HL-60 (cell line): ENCODE data around the gene TOP2A.

Source experiments
- CTCF ChIP-seq: IDR thresholded peaks from one replicate; pipeline ENCODE4 v1.5.1; 2011; ENCODE audit warnings: low read length, control low read depth, inconsistent platforms; ENCODE audit not compliant: insufficient read depth
- GABPA ChIP-seq: IDR thresholded peaks from 2 replicates; pipeline ENCODE4 v1.6.1; 2012; ENCODE audit warnings: low read depth
- POLR2AphosphoS5 ChIP-seq: IDR thresholded peaks from 2 replicates; pipeline ENCODE4 v1.6.1; 2012; ENCODE audit warnings: low read depth
- REST ChIP-seq: IDR thresholded peaks from 2 replicates; pipeline ENCODE4 v1.6.1; 2012; ENCODE audit warnings: low read depth; ENCODE audit not compliant: insufficient replicate concordance
- SPI1 ChIP-seq: IDR thresholded peaks from 2 replicates; pipeline ENCODE4 v1.6.1; 2012; ENCODE audit warnings: low read depth, mild to moderate bottlenecking, borderline replicate concordance

DNA sequence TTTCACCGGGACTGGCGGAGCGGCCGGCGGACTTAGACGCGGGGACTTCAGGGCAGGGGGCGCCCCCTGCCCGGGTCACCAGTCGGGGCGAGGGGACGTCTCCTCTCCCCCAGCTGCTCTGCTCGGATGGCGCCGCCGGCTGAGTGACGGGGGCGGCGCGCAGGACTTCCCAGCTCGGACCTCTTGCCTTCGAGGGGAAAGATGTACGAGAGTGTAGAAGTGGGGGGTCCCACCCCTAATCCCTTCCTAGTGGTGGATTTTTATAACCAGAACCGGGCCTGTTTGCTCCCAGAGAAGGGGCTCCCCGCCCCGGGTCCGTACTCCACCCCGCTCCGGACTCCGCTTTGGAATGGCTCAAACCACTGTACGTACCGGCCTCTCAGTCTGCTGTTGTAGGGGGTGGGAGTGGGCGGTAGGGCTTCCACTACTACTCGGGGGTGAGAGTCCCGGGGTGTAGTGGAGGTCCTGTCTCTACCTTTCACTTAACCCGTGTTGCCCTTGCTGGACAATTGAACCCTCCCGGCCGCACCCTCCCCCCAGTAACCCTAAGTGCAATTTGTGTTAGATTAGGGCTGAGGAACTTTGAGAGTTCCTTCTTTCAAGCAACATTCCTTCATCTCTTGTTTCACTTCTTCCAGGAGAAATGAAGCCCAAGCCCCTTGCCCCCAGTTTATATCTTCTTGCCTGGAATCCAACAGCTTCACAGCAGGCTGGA, 75.0 kb downstream of the TOP2A start:
- TF ChIP-seq CTCF (no peak), GABPA (no peak), POLR2AphosphoS5 (no peak), SPI1 (no peak), REST (no peak)
